Right kidney (tissue), 9 donors: Measurements from ENCODE around the gene GPR180.

ENCODE experiments used
- DNase-seq: peaks from one replicate; pipeline ENCODE4 v3.0.0-alpha.2; 2016
- long read RNA-seq, 8 donors: transcript quantifications; one replicate each; lab custom pipeline, GENCODE V29; 2026

GPR180 gene
- long read RNA-seq, donor 1, full-length matches to known transcripts = 3 of 3 reads
- long read RNA-seq, donor 1, partial matches to known transcripts = 0 of 3 reads
- long read RNA-seq, donor 1, other reads (novel, unspliced or antisense) = 0 of 3 reads
- long read RNA-seq, donor 2, full-length matches to known transcripts = 3 of 3 reads
- long read RNA-seq, donor 2, partial matches to known transcripts = 0 of 3 reads
- long read RNA-seq, donor 2, other reads (novel, unspliced or antisense) = 0 of 3 reads
- long read RNA-seq, donor 3, full-length matches to known transcripts = 3 of 3 reads
- long read RNA-seq, donor 3, partial matches to known transcripts = 0 of 3 reads
- long read RNA-seq, donor 3, other reads (novel, unspliced or antisense) = 0 of 3 reads
- long read RNA-seq, donor 4, full-length matches to known transcripts = 2 of 44 reads
- long read RNA-seq, donor 4, partial matches to known transcripts = 42 of 44 reads
- long read RNA-seq, donor 4, other reads (novel, unspliced or antisense) = 0 of 44 reads
- long read RNA-seq, donor 5, full-length matches to known transcripts = 3 of 3 reads
- long read RNA-seq, donor 5, partial matches to known transcripts = 0 of 3 reads
- long read RNA-seq, donor 5, other reads (novel, unspliced or antisense) = 0 of 3 reads
- long read RNA-seq, donor 6, full-length matches to known transcripts = 9 of 9 reads
- long read RNA-seq, donor 6, partial matches to known transcripts = 0 of 9 reads
- long read RNA-seq, donor 6, other reads (novel, unspliced or antisense) = 0 of 9 reads
- long read RNA-seq, donor 7, full-length matches to known transcripts = 5 of 5 reads
- long read RNA-seq, donor 7, partial matches to known transcripts = 0 of 5 reads
- long read RNA-seq, donor 7, other reads (novel, unspliced or antisense) = 0 of 5 reads
- long read RNA-seq, donor 8, full-length matches to known transcripts = 2 of 2 reads
- long read RNA-seq, donor 8, partial matches to known transcripts = 0 of 2 reads
- long read RNA-seq, donor 8, other reads (novel, unspliced or antisense) = 0 of 2 reads

GRCh38 chr13:94601446-94602431 lies at the start of gene GPR180:
Gene GPR180, plus strand, starts transcription at chr13:94601857. Its CDS starts 71 bp downstream, at chr13:94601928.
- DNase-seq = peak; percentile 98

- DNase-seq = no peak
Measured at GRCh38 chr13:94552095-94552494, 49.6 kb upstream of the GPR180 start.

- no peak for DNase-seq
Measured at GRCh38 chr13:94553766-94554165, 47.9 kb upstream of the GPR180 start.

GRCh38 chr13:94556041-94556440 lies 45.6 kb upstream of the GPR180 start:
- no peak for DNase-seq

GRCh38 chr13:94556621-94557020 lies 45.0 kb upstream of the GPR180 start:
- no peak for DNase-seq

- no peak for DNase-seq
Measured at GRCh38 chr13:94557684-94558235, 43.9 kb upstream of the GPR180 start.

GRCh38 chr13:94558716-94559115 lies 42.9 kb upstream of the GPR180 start:
- no peak for DNase-seq

GRCh38 chr13:94559222-94559795 lies 42.3 kb upstream of the GPR180 start:
- no peak for DNase-seq

- DNase-seq = no peak
Measured at GRCh38 chr13:94560116-94560515, 41.5 kb upstream of the GPR180 start.

- no peak for DNase-seq
Measured at GRCh38 chr13:94561126-94561525, 40.5 kb upstream of the GPR180 start.

- DNase-seq = no peak
Measured at GRCh38 chr13:94567581-94567980, 34.1 kb upstream of the GPR180 start.

- DNase-seq = no peak
Measured at GRCh38 chr13:94568443-94568842, 33.2 kb upstream of the GPR180 start.

GRCh38 chr13:94569615-94570014 lies 32.0 kb upstream of the GPR180 start:
- DNase-seq = no peak

- DNase-seq = no peak
Measured at GRCh38 chr13:94579063-94579462, 22.6 kb upstream of the GPR180 start.

- DNase-seq = no peak
Measured at GRCh38 chr13:94583926-94584325, 17.7 kb upstream of the GPR180 start.

GRCh38 chr13:94585543-94586101 lies 16.0 kb upstream of the GPR180 start:
- no peak for DNase-seq

GRCh38 chr13:94586371-94586770 lies 15.3 kb upstream of the GPR180 start:
- DNase-seq = no peak

- DNase-seq = no peak
Measured at GRCh38 chr13:94588541-94588940, 13.1 kb upstream of the GPR180 start.

- no peak for DNase-seq
Measured at GRCh38 chr13:94590744-94591143, 10.9 kb upstream of the GPR180 start.
